Suprapubic skin (tissue), 4 donors: ENCODE measurements around the gene FRMD1. TPM values are rescaled to one million over a fixed set of nuclear protein-coding genes. Genes with fewer than 3 reads are reported as not detected.

ENCODE experiments used
- DNase-seq, 2 donors: peaks; one replicate each; pipeline ENCODE4 v3.0.0-alpha.2; 2019; ENCODE audit warnings: low spot score in 2 of 2
- H3K27ac ChIP-seq: fragments of 200-600 bp; sonication (generic); one replicate; pipeline ENCODE4 v1.5.1; 2019
- H3K27me3 ChIP-seq: fragments of 200-600 bp; sonication (generic); one replicate; pipeline ENCODE4 v1.5.1; 2019
- H3K36me3 ChIP-seq: fragments of 200-600 bp; sonication (generic); one replicate; pipeline ENCODE4 v1.5.1; 2019
- H3K4me1 ChIP-seq: fragments of 200-600 bp; sonication (generic); one replicate; pipeline ENCODE4 v1.5.1; 2019
- H3K4me3 ChIP-seq: fragments of 200-600 bp; sonication (generic); one replicate; pipeline ENCODE4 v1.5.1; 2019; ENCODE audit warnings: mild to moderate bottlenecking
- H3K9me3 ChIP-seq: fragments of 200-600 bp; sonication (generic); one replicate; pipeline ENCODE4 v1.5.1; 2019
- EP300 ChIP-seq: sonication (generic); formaldehyde crosslinking; IDR thresholded peaks from one replicate; pipeline ENCODE4 v1.6.1; 2017; ENCODE audit warnings: antibody characterized with exemption
- POLR2A ChIP-seq, 2 donors: fragments of 450-650 bp; IDR thresholded peaks; one replicate each; pipeline ENCODE4 v1.6.1; 2017; ENCODE audit warnings: antibody characterized with exemption in 2 of 2, mild to moderate bottlenecking in 2 of 2, moderate library complexity in 2 of 2
- POLR2AphosphoS5 ChIP-seq, 3 donors: sonication (generic); formaldehyde crosslinking; IDR thresholded peaks; one replicate each; pipeline ENCODE4 v1.6.1; 2017; ENCODE audit warnings: antibody characterized with exemption in 3 of 3
- WGBS: methylation state at CpG from one replicate; pipeline ENCODE4 v1.1.5; 2018; 5-methylcytosine and 5-hydroxymethylcytosine counted together
- total RNA-seq, 4 donors: library from RNA; depleted of rRNA; stranded (reverse); fragments of >200 nt; gene quantifications; one replicate each; pipeline ENCODE4 v1.1.0, GENCODE V29; 2016
- TF ChIP-seq, protein P1 (sequence below), 2 donors: fragments of 200-600 bp in 1 of 2; fragments of 450-650 bp in 1 of 2; sonication (generic) in 1 of 2; IDR thresholded peaks; one replicate each; pipeline ENCODE4 v1.5.1; 2016 to 2019; ENCODE audit warnings: antibody characterized with exemption in 2 of 2, mild to moderate bottlenecking in 1 of 2, moderate library complexity in 1 of 2

Gene FRMD1
- total RNA-seq, 4 donors from 2014 or later: 0.64 to 2.6 (median 1.5) TPM

GRCh38 chr6:168111911-168112310 lies 32.9 kb upstream of the FRMD1 start:
- Histone ChIP-seq H3K9me3 (no peaks in the 10 kb centered on the region), H3K27me3 (no peaks in the 10 kb centered on the region), H3K4me1 (no peaks in the 10 kb centered on the region), H3K36me3 (no peaks in the 10 kb centered on the region), H3K27ac (no peak overlapping the region), H3K4me3 (no peak overlapping the region)
- DNase-seq: no peak
- 84% methylated on average over 5 of the region's 6 CpGs for WGBS
- TF ChIP-seq EP300 (no peak), POLR2AphosphoS5 (IDR thresholded peaks at IDR 0.05) (no peak), POLR2A (IDR thresholded peaks at IDR 0.05) (no peak)
- TF ChIP-seq, protein P1, sequence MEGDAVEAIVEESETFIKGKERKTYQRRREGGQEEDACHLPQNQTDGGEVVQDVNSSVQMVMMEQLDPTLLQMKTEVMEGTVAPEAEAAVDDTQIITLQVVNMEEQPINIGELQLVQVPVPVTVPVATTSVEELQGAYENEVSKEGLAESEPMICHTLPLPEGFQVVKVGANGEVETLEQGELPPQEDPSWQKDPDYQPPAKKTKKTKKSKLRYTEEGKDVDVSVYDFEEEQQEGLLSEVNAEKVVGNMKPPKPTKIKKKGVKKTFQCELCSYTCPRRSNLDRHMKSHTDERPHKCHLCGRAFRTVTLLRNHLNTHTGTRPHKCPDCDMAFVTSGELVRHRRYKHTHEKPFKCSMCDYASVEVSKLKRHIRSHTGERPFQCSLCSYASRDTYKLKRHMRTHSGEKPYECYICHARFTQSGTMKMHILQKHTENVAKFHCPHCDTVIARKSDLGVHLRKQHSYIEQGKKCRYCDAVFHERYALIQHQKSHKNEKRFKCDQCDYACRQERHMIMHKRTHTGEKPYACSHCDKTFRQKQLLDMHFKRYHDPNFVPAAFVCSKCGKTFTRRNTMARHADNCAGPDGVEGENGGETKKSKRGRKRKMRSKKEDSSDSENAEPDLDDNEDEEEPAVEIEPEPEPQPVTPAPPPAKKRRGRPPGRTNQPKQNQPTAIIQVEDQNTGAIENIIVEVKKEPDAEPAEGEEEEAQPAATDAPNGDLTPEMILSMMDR (IDR thresholded peaks at IDR 0.05): no peak

- WGBS: 96% methylated on average over 3 of the region's 3 CpGs
- TF ChIP-seq, protein P1 (IDR thresholded peaks at IDR 0.05): no peak
- TF ChIP-seq EP300: no peak
- TF ChIP-seq POLR2AphosphoS5 (IDR thresholded peaks at IDR 0.05): no peak
- TF ChIP-seq POLR2A (IDR thresholded peaks at IDR 0.05): no peak
- no peak overlapping the region for H3K4me3 ChIP-seq
- H3K27ac ChIP-seq: no peak overlapping the region
- no peak for DNase-seq
- H3K9me3 ChIP-seq: no peaks in the 10 kb centered on the region
- no peaks in the 10 kb centered on the region for H3K27me3 ChIP-seq
- H3K36me3 ChIP-seq: no peaks in the 10 kb centered on the region
- H3K4me1 ChIP-seq: no peaks in the 10 kb centered on the region
Observed at GRCh38 chr6:168110437-168110836, 31.4 kb upstream of the FRMD1 start.

DNA sequence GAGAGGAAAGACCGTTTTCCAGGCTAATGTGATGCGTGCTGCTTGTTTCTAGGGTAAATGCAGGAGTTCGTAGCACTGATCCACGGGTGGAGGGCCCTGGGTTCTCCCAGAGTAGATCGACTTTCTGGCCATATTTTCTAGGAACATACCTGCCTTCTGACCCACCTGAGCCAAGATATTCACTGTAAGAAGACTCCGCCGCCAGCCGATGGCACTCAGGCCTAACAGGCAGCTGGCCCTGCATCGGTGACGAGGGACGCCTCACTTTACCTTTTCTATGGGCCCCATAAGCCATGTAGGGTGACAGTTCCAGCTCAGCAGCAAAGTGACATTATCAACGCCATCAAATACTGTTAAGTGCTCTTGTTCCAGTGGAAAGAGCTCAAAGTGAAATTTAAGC lies 30.2 kb upstream of the FRMD1 start:
- H3K27ac ChIP-seq: no peak overlapping the region
- H3K36me3 ChIP-seq: no peaks in the 10 kb centered on the region
- WGBS: 97% methylated on average over 12 of the region's 12 CpGs
- no peak for TF ChIP-seq POLR2AphosphoS5 (IDR thresholded peaks at IDR 0.05)
- TF ChIP-seq EP300: no peak
- TF ChIP-seq, protein P1 (IDR thresholded peaks at IDR 0.05): no peak
- TF ChIP-seq POLR2A (IDR thresholded peaks at IDR 0.05): no peak
- H3K27me3 ChIP-seq: no peaks in the 10 kb centered on the region
- no peak for DNase-seq
- no peaks in the 10 kb centered on the region for H3K9me3 ChIP-seq
- no peak overlapping the region for H3K4me3 ChIP-seq
- H3K4me1 ChIP-seq: no peaks in the 10 kb centered on the region

GRCh38 chr6:168107191-168107983 lies 28.4 kb upstream of the FRMD1 start:
- no peak for DNase-seq
- Histone ChIP-seq H3K4me3 (no peak overlapping the region), H3K4me1 (no peaks in the 10 kb centered on the region), H3K9me3 (no peaks in the 10 kb centered on the region), H3K27me3 (peaks cover 8% of the 10 kb centered on the region), H3K27ac (no peak overlapping the region), H3K36me3 (no peaks in the 10 kb centered on the region)
- TF ChIP-seq EP300 (no peak), POLR2AphosphoS5 (IDR thresholded peaks at IDR 0.05) (no peak), POLR2A (IDR thresholded peaks at IDR 0.05) (no peak)
- TF ChIP-seq, protein P1 (IDR thresholded peaks at IDR 0.05): no peak
- 59% methylated on average over 8 of the region's 8 CpGs for WGBS

DNA sequence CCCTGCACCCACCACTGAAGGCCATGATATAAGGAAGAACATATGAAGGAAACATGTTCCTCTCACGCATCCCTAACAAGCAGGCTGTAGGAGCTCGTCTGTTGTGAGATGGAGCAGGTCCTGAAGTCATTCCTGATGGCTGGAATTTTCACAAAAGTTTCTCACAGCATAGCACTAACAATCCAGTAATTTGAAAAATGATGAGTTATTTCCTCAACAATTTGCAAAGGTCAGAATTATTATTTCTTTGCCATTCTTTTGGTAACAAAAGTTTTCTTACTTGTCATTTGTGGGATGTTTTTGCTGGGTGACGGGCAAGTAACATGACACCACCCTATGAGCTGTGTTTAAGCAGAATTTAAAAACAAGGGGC lies 27.6 kb upstream of the FRMD1 start:
- WGBS: 62% methylated on average over 3 of the region's 3 CpGs
- no peaks in the 10 kb centered on the region for H3K36me3 ChIP-seq
- H3K4me3 ChIP-seq: no peak overlapping the region
- no peaks in the 10 kb centered on the region for H3K9me3 ChIP-seq
- TF ChIP-seq EP300: no peak
- TF ChIP-seq, protein P1 (IDR thresholded peaks at IDR 0.05): no peak
- no peak for TF ChIP-seq POLR2A (IDR thresholded peaks at IDR 0.05)
- no peak for TF ChIP-seq POLR2AphosphoS5 (IDR thresholded peaks at IDR 0.05)
- DNase-seq: no peak
- H3K4me1 ChIP-seq: peaks cover 7% of the 10 kb centered on the region
- H3K27ac ChIP-seq: no peak overlapping the region
- H3K27me3 ChIP-seq: peaks cover 16% of the 10 kb centered on the region
